ENCODE measurements around the gene RAB5B.
"Not testable (repeated sequence)": the region's sequence is repeated elsewhere in the genome, so short reads cannot be mapped to it uniquely, and the experiment has no call there.

RAB5B gene

GRCh38 chr12:55942055-55942454 lies 31.8 kb upstream of the RAB5B start:
- DNase-seq = no peak

DNA sequence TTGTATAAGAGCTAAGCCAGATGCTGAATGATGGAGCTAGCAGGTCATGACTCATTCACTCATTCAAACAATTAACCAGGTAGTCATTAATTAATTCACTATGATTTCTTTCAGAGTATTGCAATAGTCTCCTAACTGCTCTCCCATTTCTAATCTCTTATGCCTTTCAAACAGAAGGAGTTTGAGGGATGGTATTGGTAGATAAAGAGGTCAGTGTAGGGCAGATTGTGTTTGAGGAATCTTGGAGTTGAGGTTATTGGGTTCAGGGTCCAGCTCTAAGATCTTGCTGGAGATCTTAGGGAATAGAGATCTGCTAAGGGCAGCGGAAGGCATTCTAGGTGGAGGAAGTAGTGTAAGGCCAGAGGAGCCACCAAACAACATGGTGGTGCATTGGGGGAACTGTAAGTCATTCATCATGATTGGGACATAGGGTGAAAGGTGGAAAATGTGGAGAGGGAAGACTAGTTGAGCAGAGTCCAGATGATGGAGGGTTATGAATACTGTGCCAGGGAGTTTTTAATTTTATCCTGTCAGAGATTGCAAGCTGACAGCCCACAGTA lies 31.2 kb upstream of the RAB5B start:
- DNase-seq = no peak

GRCh38 chr12:55946553-55946952 lies 27.3 kb upstream of the RAB5B start:
- no peak for DNase-seq

- no peak for DNase-seq
These were observed 18.5 kb upstream of the RAB5B start for GRCh38 chr12:55955344-55955743.

DNA sequence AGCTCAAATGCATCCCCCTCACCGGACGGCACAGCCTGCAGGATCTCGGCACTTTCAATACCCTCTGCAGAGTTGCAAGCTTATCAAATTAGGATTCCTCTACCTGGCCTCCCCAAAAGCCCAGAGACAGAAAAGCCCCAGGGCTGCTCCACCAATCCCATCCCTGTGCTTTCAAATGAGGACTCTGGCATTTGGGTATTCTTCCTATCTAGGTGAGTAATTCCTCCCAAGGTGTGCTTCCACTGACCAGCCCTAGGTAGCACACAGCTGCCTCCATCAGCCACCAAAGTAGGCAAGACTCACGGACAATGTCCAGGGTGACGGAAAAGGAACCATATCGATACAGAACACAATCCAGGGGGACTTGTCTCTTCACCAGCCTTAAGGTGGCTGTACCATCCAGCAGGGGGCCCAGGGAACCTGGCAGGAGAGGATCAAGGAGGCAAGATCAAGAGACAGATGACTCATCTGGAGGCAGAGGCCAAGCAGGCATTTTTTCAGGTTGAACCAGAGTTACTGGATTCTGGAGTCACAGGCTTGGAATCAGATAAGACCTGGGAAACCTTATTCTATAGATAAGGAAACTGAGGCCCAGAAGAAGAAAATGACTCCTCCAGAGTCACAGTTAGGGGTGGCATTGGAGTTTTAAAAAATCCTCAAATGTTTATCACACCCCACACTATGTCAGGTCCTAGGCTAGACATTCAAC lies 17.9 kb upstream of the RAB5B start:
- DNase-seq = no peak

DNA sequence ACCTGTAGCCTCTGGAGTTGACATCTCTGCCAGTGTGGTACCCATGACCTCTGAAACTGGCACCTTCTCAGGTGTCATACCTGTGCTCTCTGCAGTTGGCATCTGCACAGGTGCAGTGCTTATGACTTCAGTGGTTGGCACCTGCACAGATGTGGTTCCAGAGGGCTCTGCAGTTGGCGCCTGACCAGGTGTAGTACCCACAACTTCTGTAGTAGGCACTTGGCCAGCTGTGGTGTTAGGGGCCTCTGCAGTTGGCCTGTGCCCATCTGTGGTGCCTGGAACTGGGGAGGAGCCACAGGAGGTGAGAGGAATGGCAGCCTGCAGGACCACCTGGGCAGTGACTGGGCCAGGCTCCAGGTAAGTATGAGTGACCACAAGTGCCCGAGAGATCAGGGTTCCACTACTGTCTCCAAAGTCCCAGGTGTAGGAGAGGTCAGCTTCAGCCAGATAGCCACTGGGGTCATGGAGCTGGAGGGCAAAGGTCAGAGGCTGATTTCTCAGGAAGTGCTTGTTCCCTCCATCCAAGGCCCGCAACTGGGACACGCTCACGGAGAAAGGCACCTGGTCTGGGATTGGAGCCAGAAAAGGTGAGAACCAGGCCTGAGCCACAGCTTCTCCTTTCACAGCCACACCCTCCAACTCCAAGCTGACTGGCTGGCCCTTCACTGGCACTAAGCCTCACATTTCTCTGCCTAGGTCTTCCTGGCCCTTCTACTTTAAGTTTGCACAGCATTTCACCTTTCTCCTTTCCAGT lies 16.6 kb upstream of the RAB5B start:
- no peak for DNase-seq

GRCh38 chr12:55963760-55964159 lies 10.1 kb upstream of the RAB5B start:
- no peak for DNase-seq

GRCh38 chr12:55965240-55965639 lies 8.6 kb upstream of the RAB5B start:
- DNase-seq = no peak

GRCh38 chr12:55965941-55966407 lies 7.9 kb upstream of the RAB5B start, which contains the start of gene PMEL:
Gene PMEL, minus strand, starts transcription at chr12:55966042. Its CDS starts 31 bp downstream, at chr12:55966011.
- DNase-seq = no peak

DNA sequence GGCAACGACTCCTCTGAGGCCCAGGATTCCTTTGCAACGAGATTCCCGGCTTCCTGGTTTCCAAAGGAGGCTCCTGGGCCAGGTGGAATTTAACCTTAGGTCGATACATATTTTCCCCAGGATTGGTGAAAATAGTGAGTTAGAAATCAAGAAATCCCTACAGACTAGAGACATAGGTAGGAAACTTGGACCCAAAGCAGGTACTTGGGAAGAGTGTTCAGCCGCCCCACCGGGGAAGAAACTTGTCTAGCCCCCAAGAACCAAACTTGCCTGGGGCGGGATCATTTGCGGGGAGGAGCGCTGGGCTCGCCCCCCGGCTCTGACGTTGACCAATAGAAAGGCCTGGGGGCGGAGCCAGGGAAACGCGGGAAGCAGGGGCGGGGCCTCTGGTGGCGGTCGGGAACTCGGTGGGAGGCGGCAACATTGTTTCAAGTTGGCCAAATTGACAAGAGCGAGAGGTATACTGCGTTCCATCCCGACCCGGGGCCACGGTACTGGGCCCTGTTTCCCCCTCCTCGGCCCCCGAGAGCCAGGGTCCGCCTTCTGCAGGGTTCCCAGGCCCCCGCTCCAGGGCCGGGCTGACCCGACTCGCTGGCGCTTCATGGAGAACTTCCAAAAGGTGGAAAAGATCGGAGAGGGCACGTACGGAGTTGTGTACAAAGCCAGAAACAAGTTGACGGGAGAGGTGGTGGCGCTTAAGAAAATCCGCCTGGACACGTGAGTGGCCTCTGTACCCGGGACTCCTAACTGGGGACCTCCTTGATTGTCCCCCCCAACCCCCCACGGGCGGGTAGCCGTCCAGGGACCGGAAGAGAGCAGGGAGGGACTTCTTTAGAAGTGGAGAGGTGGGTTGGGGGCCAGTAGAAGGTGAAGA lies 7.2 kb upstream of the RAB5B start, which contains the start of gene CDK2:
Gene CDK2 (plus strand): TSS at position 423 of the 874 bp plus-strand sequence. CDS start 179 bp downstream, at position 602.
- DNase-seq = peak; percentile 75

DNA sequence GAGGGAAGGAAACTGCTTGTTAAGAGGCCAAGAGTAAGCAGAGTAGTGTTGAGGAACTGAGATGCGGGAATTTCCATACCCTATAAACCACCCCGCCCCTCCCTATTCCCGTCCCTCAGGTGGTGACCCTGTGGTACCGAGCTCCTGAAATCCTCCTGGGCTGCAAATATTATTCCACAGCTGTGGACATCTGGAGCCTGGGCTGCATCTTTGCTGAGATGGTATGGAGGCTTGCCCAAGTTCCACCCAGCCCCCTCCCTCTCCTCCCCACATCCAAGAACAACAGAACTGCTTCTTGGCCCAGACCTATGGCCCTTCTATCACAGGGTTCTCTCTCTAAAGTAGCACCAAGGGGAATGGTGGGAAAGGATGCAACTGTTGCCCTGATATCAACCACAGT lies 4.5 kb upstream of the RAB5B start:
- no peak for DNase-seq

DNA sequence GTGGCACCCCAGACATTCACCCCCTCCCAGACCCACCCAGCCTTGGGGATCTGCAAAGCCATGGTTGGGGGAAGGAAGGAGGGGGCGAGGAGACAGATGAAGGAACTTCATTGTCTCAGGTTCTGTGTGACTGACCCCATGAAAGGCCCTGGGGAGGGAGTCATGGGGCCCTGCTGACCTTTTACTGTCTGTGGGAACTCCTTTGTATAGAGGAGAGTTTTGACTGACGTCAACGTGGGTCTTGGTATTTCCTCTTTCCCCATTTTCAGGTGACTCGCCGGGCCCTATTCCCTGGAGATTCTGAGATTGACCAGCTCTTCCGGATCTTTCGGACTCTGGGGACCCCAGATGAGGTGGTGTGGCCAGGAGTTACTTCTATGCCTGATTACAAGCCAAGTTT lies 3.1 kb upstream of the RAB5B start:
- DNase-seq = no peak

- DNase-seq = no peak
These were observed 1.8 kb upstream of the RAB5B start for GRCh38 chr12:55972042-55972441.

GRCh38 chr12:55972456-55972855 lies 1.4 kb upstream of the RAB5B start:
- no peak for DNase-seq

GRCh38 chr12:55972911-55973598 lies 823 bp upstream of the RAB5B start:
- DNase-seq = no peak

GRCh38 chr12:55974308-55974730 lies 441 bp downstream of the RAB5B start:
- DNase-seq = peak; percentile 43

GRCh38 chr12:55978393-55978792 lies 4.5 kb downstream of the RAB5B start:
- no peak for DNase-seq

GRCh38 chr12:55979069-55979468 lies 5.2 kb downstream of the RAB5B start:
- DNase-seq = no peak

GRCh38 chr12:55981882-55982281 lies 8.0 kb downstream of the RAB5B start:
- not testable (repeated sequence) for DNase-seq

GRCh38 chr12:55982319-55982936 lies 8.6 kb downstream of the RAB5B start:
- DNase-seq = no peak

GRCh38 chr12:55983232-55983842 lies 9.5 kb downstream of the RAB5B start:
- DNase-seq = no peak
